ENCODE data around the gene GALNT10. TPM values are rescaled to one million over a fixed set of nuclear protein-coding genes. Genes with fewer than 3 reads are reported as not detected.

GALNT10 gene
- total and polyA plus RNA-seq, 2 experiments from 2014 or later = 3.2 to 12.9 TPM

GRCh38 chr5:154345255-154345952 lies 154.9 kb downstream of the GALNT10 start:
- no peaks in the 10 kb centered on the region for H3K27me3 ChIP-seq (ENCODE audit: insufficient read depth)
- no peaks in the 10 kb centered on the region for H3K79me2 ChIP-seq (replicated peaks; ENCODE audit: insufficient read depth)
- ATAC-seq (no peak), DNase-seq (ENCODE audit: low spot score) (no peak)
- no peaks in the 10 kb centered on the region for H3F3A ChIP-seq (replicated peaks; ENCODE audit: low read depth)
- H3K27ac Mint-ChIP-seq = no peak overlapping the region
- no peaks in the 10 kb centered on the region for H3K9me2 ChIP-seq (ENCODE audit: insufficient read depth)
- no peaks in the 10 kb centered on the region for H3K4me1 Mint-ChIP-seq
- H4K20me1 ChIP-seq (replicated peaks; ENCODE audit: insufficient read depth) = no peaks in the 10 kb centered on the region
- H3K4me3 ChIP-seq = no peak overlapping the region
- no peaks in the 10 kb centered on the region for H3K4me1 ChIP-seq (ENCODE audit: insufficient read depth)
- no peaks in the 10 kb centered on the region for H3K27me3 Mint-ChIP-seq (ENCODE audit: insufficient read depth, low read depth, poor library complexity)
- no peaks in the 10 kb centered on the region for H3K36me3 ChIP-seq (ENCODE audit: insufficient read depth)
- H3K4me2 ChIP-seq = no peak overlapping the region
- H3K27ac ChIP-seq (ENCODE audit: low read depth) = no peak overlapping the region
- no peaks in the 10 kb centered on the region for H3K9me3 Mint-ChIP-seq
- H2AFZ ChIP-seq = no peak overlapping the region
- no peak for TF ChIP-seq STAT1 (IDR thresholded peaks at IDR 0.05; ENCODE audit: unreplicated experiment)
- no peak for TF ChIP-seq ZNF462 (CRISPR knock-in tag; IDR thresholded peaks at IDR 0.05)
- no peak for TF ChIP-seq REST (IDR thresholded peaks at IDR 0.05; ENCODE audit: unreplicated experiment)
- no peak for TF ChIP-seq ETS1 (IDR thresholded peaks at IDR 0.05)
- TF ChIP-seq CREB1 (CRISPR knock-in tag; IDR thresholded peaks at IDR 0.05; ENCODE audit: low read depth) = no peak
- TF ChIP-seq CTCF (conservative IDR thresholded peaks at IDR 0.05; ENCODE audit: low read depth in 2 of 2) = no peak
- no peak for TF ChIP-seq NANOG (IDR thresholded peaks at IDR 0.05; ENCODE audit: borderline replicate concordance)
- TF ChIP-seq ZNF114 (CRISPR knock-in tag; IDR thresholded peaks at IDR 0.05) = no peak
- no peak for TF ChIP-seq POLR2AphosphoS5 (IDR thresholded peaks at IDR 0.05; ENCODE audit: low read depth)
- TF ChIP-seq EZH2 (IDR thresholded peaks at IDR 0.05; ENCODE audit: low read depth, unreplicated experiment) = no peak
- no peak for TF ChIP-seq EZH2phosphoT487 (IDR thresholded peaks at IDR 0.05; ENCODE audit: unreplicated experiment)
- TF ChIP-seq ZNF331 (CRISPR knock-in tag; IDR thresholded peaks at IDR 0.05; ENCODE audit: low read depth) = no peak
- no peaks in the 10 kb centered on the region for H3K36me3 Mint-ChIP-seq (ENCODE audit: low read depth)
- H3K4me3 Mint-ChIP-seq = no peak overlapping the region

Data from GM23338 (cell line).